ENCODE results near the gene KCNF1. TPM values are rescaled to one million over a fixed set of nuclear protein-coding genes. Genes with fewer than 3 reads are reported as not detected.

Gene KCNF1
- total RNA-seq, 1 experiment from 2014 or later: 1.3 TPM

DNA sequence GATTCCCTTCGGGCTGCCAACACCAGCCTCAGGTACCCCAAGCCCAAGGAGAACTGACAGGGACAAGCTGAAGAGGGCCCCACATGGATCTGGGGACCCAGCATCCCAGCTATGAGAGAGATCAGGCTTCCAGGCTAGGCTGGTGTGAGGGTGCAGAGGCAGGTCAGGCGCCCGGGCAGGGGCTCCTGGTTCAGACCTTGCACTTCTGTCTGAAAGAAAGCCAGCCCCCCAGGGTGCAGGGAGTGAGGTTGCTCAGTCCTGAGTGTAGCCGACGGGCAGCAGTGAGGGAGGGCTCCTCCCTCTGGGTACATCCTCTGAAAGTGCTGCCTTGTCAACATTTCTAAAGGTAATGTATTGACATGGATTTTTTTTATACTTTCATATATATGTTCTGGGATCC lies 33.1 kb downstream of the KCNF1 start:
- Histone ChIP-seq H3F3A (ENCODE audit: low read length, unreplicated experiment) (no peaks in the 10 kb centered on the region), H4K20me1 (ENCODE audit: low read length) (no peaks in the 10 kb centered on the region), H3K4me3 (ENCODE audit: low read length) (no peak overlapping the region), H3K9me2 (replicated peaks; ENCODE audit: low read length) (no peaks in the 10 kb centered on the region), H2AFZ (ENCODE audit: low read length) (no peak overlapping the region), H3K9me3 (ENCODE audit: low read length) (no peaks in the 10 kb centered on the region), H3K9ac (ENCODE audit: low read length) (no peak overlapping the region), H3K27me3 (ENCODE audit: low read length) (no peaks in the 10 kb centered on the region), H3K36me3 (ENCODE audit: low read depth, low read length) (no peaks in the 10 kb centered on the region), H3K27ac (ENCODE audit: low read length) (no peak overlapping the region), H3K4me2 (ENCODE audit: low read length) (no peak overlapping the region), H3K79me2 (ENCODE audit: low read length) (no peaks in the 10 kb centered on the region), H3K4me1 (ENCODE audit: insufficient read depth, low read length) (peaks cover 14% of the 10 kb centered on the region)
- ATAC-seq (no peak), DNase-seq (no peak)
- ChIA-PET CTCF (no interaction called here), POLR2A (ENCODE audit: unreplicated experiment) (no interaction called here)
- TF ChIP-seq CTCF (conservative IDR thresholded peaks at IDR 0.05; ENCODE audit: low read depth, low read length) (no peak), EZH2 (IDR thresholded peaks at IDR 0.05; ENCODE audit: low read length, unreplicated experiment) (no peak), EZH2phosphoT487 (IDR thresholded peaks at IDR 0.05; ENCODE audit: borderline replicate concordance, low read length) (no peak)
- no TSS peak for BruUV-seq (replicated peaks)
- intact Hi-C loops (cut with micrococcal nuclease): no loop called here

GRCh38 chr2:10946394-10946793 lies 34.7 kb downstream of the KCNF1 start:
- Histone ChIP-seq H3K9me3 (ENCODE audit: low read length) (no peaks in the 10 kb centered on the region), H3K36me3 (ENCODE audit: low read depth, low read length) (no peaks in the 10 kb centered on the region), H3K27me3 (ENCODE audit: low read length) (no peaks in the 10 kb centered on the region), H2AFZ (ENCODE audit: low read length) (peak overlapping the region; percentile 73), H3K4me2 (ENCODE audit: low read length) (peak overlapping the region; percentile 47), H3K79me2 (ENCODE audit: low read length) (no peaks in the 10 kb centered on the region), H3K9ac (ENCODE audit: low read length) (0 out of 2 replicates have a peak overlapping the region, but pooled peaks have one; percentile 0), H3K4me3 (ENCODE audit: low read length) (no peak overlapping the region), H3K9me2 (replicated peaks; ENCODE audit: low read length) (no peaks in the 10 kb centered on the region), H3F3A (ENCODE audit: low read length, unreplicated experiment) (no peaks in the 10 kb centered on the region), H3K27ac (ENCODE audit: low read length) (peak overlapping the region; percentile 32; the same call in 1 of the 2 replicates), H3K4me1 (ENCODE audit: insufficient read depth, low read length) (peaks cover 14% of the 10 kb centered on the region), H4K20me1 (ENCODE audit: low read length) (no peaks in the 10 kb centered on the region)
- DNase-seq (no peak), ATAC-seq (no peak)
- BruUV-seq (replicated peaks): no TSS peak
- no peak for TF ChIP-seq EZH2 (IDR thresholded peaks at IDR 0.05; ENCODE audit: low read length, unreplicated experiment)
- TF ChIP-seq EZH2phosphoT487 (IDR thresholded peaks at IDR 0.05; ENCODE audit: borderline replicate concordance, low read length): no peak
- no peak for TF ChIP-seq CTCF (conservative IDR thresholded peaks at IDR 0.05; ENCODE audit: low read depth, low read length)
- intact Hi-C loops (cut with micrococcal nuclease): no loop called here
- POLR2A ChIA-PET (ENCODE audit: unreplicated experiment): no interaction called here
- CTCF ChIA-PET: interaction anchor here (1.2 kb wide), 1 partner anchor 114 kb away, joined by 4 read pairs; no protein-coding TSS in a partner anchor

GRCh38 chr2:10947005-10947440 lies 35.3 kb downstream of the KCNF1 start:
- H3K4me3 ChIP-seq (ENCODE audit: low read length): no peak overlapping the region
- intact Hi-C loops (cut with micrococcal nuclease): no loop called here
- H3K4me1 ChIP-seq (ENCODE audit: insufficient read depth, low read length): peaks cover 14% of the 10 kb centered on the region
- no peaks in the 10 kb centered on the region for H4K20me1 ChIP-seq (ENCODE audit: low read length)
- BruUV-seq (replicated peaks): no TSS peak
- H3K27me3 ChIP-seq (ENCODE audit: low read length): no peaks in the 10 kb centered on the region
- peak overlapping the region; percentile 32 for H3K27ac ChIP-seq (ENCODE audit: low read length)
- no peaks in the 10 kb centered on the region for H3K79me2 ChIP-seq (ENCODE audit: low read length)
- H3F3A ChIP-seq (ENCODE audit: low read length, unreplicated experiment): no peaks in the 10 kb centered on the region
- no peaks in the 10 kb centered on the region for H3K36me3 ChIP-seq (ENCODE audit: low read depth, low read length)
- H2AFZ ChIP-seq (ENCODE audit: low read length): peak overlapping the region; percentile 73
- H3K9ac ChIP-seq (ENCODE audit: low read length): 0 out of 2 replicates have a peak overlapping the region, but pooled peaks have one; percentile 0
- peak; percentile 64 for DNase-seq
- no peak for TF ChIP-seq EZH2phosphoT487 (IDR thresholded peaks at IDR 0.05; ENCODE audit: borderline replicate concordance, low read length)
- no peak for TF ChIP-seq EZH2 (IDR thresholded peaks at IDR 0.05; ENCODE audit: low read length, unreplicated experiment)
- no peak for TF ChIP-seq CTCF (conservative IDR thresholded peaks at IDR 0.05; ENCODE audit: low read depth, low read length)
- CTCF ChIA-PET: interaction anchor here (1.2 kb wide), 1 partner anchor 115 kb away, joined by 4 read pairs; no protein-coding TSS in a partner anchor
- H3K9me2 ChIP-seq (replicated peaks; ENCODE audit: low read length): no peaks in the 10 kb centered on the region
- H3K4me2 ChIP-seq (ENCODE audit: low read length): peak overlapping the region; percentile 47
- H3K9me3 ChIP-seq (ENCODE audit: low read length): no peaks in the 10 kb centered on the region
- POLR2A ChIA-PET (ENCODE audit: unreplicated experiment): no interaction called here
- peak; percentile 85 for ATAC-seq
